Ishikawa (cell line): ENCODE results near the gene KCNK3.

Source experiments
- CEBPB ChIP-seq: IDR thresholded peaks from 2 replicates; pipeline ENCODE4 v1.6.1; 2012
- CREB1 ChIP-seq: IDR thresholded peaks from 2 replicates; pipeline ENCODE4 v1.6.1; 2012; ENCODE audit warnings: low read depth
- EGR1 ChIP-seq: IDR thresholded peaks from 2 replicates; pipeline ENCODE4 v1.6.1; 2012
- RAD21 ChIP-seq: IDR thresholded peaks from 2 replicates; pipeline ENCODE4 v1.6.1; 2012; ENCODE audit warnings: low read depth
- TAF1 ChIP-seq: IDR thresholded peaks from 2 replicates; pipeline ENCODE4 v1.6.1; 2012; ENCODE audit warnings: low read depth, mild to moderate bottlenecking
- TCF12 ChIP-seq: IDR thresholded peaks from 2 replicates; pipeline ENCODE4 v1.6.1; 2012; ENCODE audit warnings: low read depth
- ZBTB7A ChIP-seq: IDR thresholded peaks from 2 replicates; pipeline ENCODE4 v1.6.1; 2012; ENCODE audit warnings: low read depth
- TF ChIP-seq, protein P1 (sequence below): IDR thresholded peaks from 2 replicates; pipeline ENCODE4 v1.6.1; 2012
- TF ChIP-seq, protein P2 (sequence below): IDR thresholded peaks from 2 replicates; pipeline ENCODE4 v1.6.1; 2012; ENCODE audit warnings: low read depth, mild to moderate bottlenecking
- TF ChIP-seq, protein P3 (sequence below): IDR thresholded peaks from 2 replicates; pipeline ENCODE4 v1.6.1; 2012

DNA sequence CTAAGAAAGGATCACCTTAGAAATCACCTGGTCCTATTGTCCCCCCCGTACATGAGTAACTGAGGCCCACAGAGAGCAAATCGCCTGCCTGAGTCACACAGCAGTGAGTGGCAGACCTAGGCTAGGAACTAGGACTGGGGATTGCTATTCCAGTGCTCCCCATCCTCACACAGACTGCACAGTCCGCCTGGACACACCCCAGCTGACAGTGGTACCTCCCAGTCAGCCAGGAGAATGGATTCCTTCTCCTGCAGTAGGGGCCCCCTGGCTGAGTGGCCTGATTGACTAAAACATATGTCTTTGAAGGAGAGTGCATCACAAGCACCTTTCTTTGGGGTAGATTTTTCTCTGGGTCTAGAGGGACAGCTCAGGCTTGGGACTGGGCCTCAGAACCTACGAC lies 39.2 kb downstream of the KCNK3 start:
- TF ChIP-seq RAD21 (no peak), TAF1 (no peak), CREB1 (no peak), CEBPB (no peak), TCF12 (no peak), ZBTB7A (no peak), EGR1 (no peak)
- TF ChIP-seq, protein P1, sequence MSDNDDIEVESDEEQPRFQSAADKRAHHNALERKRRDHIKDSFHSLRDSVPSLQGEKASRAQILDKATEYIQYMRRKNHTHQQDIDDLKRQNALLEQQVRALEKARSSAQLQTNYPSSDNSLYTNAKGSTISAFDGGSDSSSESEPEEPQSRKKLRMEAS = no peak
- TF ChIP-seq, protein P2, sequence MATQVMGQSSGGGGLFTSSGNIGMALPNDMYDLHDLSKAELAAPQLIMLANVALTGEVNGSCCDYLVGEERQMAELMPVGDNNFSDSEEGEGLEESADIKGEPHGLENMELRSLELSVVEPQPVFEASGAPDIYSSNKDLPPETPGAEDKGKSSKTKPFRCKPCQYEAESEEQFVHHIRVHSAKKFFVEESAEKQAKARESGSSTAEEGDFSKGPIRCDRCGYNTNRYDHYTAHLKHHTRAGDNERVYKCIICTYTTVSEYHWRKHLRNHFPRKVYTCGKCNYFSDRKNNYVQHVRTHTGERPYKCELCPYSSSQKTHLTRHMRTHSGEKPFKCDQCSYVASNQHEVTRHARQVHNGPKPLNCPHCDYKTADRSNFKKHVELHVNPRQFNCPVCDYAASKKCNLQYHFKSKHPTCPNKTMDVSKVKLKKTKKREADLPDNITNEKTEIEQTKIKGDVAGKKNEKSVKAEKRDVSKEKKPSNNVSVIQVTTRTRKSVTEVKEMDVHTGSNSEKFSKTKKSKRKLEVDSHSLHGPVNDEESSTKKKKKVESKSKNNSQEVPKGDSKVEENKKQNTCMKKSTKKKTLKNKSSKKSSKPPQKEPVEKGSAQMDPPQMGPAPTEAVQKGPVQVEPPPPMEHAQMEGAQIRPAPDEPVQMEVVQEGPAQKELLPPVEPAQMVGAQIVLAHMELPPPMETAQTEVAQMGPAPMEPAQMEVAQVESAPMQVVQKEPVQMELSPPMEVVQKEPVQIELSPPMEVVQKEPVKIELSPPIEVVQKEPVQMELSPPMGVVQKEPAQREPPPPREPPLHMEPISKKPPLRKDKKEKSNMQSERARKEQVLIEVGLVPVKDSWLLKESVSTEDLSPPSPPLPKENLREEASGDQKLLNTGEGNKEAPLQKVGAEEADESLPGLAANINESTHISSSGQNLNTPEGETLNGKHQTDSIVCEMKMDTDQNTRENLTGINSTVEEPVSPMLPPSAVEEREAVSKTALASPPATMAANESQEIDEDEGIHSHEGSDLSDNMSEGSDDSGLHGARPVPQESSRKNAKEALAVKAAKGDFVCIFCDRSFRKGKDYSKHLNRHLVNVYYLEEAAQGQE = no peak
- TF ChIP-seq, protein P3, sequence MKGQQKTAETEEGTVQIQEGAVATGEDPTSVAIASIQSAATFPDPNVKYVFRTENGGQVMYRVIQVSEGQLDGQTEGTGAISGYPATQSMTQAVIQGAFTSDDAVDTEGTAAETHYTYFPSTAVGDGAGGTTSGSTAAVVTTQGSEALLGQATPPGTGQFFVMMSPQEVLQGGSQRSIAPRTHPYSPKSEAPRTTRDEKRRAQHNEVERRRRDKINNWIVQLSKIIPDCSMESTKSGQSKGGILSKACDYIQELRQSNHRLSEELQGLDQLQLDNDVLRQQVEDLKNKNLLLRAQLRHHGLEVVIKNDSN = no peak
